DLD1 (cell line): ENCODE data around the gene CD36.

ENCODE experiments used
- in situ Hi-C: cut with HindIII; loops from 2 replicates; pipeline ENCODE4 v1.10.0; 2017; ENCODE audit warnings: low sequenced_read_pairs

Gene CD36

GRCh38 chr7:80682744-80683143 lies 44.3 kb downstream of the CD36 start:
- in situ Hi-C loops = no loop called here

- in situ Hi-C loops = no loop called here
Observed at GRCh38 chr7:80686576-80686975, 48.1 kb downstream of the CD36 start.

GRCh38 chr7:80699045-80699638 lies 60.7 kb downstream of the CD36 start:
- in situ Hi-C loops = no loop called here

- in situ Hi-C loops = no loop called here
Observed at GRCh38 chr7:80699721-80700256, 61.3 kb downstream of the CD36 start.

GRCh38 chr7:80703272-80703671 lies 64.8 kb downstream of the CD36 start:
- in situ Hi-C loops = no loop called here

GRCh38 chr7:80705130-80705781 lies 66.8 kb downstream of the CD36 start:
- in situ Hi-C loops = no loop called here

GRCh38 chr7:80707318-80707717 lies 68.9 kb downstream of the CD36 start:
- in situ Hi-C loops = no loop called here

GRCh38 chr7:80708123-80708522 lies 69.7 kb downstream of the CD36 start:
- in situ Hi-C loops = no loop called here

GRCh38 chr7:80711531-80711930 lies 73.1 kb downstream of the CD36 start:
- in situ Hi-C loops = no loop called here

- in situ Hi-C loops = no loop called here
Observed at GRCh38 chr7:80719261-80719660, 80.8 kb downstream of the CD36 start.

- in situ Hi-C loops = no loop called here
Observed at GRCh38 chr7:80720146-80720545, 81.7 kb downstream of the CD36 start.

- in situ Hi-C loops = no loop called here
Observed at GRCh38 chr7:80721883-80722615, 83.6 kb downstream of the CD36 start.

- in situ Hi-C loops = no loop called here
Observed at GRCh38 chr7:80722616-80723195, 84.3 kb downstream of the CD36 start.

- in situ Hi-C loops = no loop called here
Observed at GRCh38 chr7:80724249-80724871, 85.9 kb downstream of the CD36 start.

- in situ Hi-C loops = no loop called here
Observed at GRCh38 chr7:80725181-80725611, 86.8 kb downstream of the CD36 start.
